Activated CD8-positive, alpha-beta memory T cell treated with anti-CD3 and anti-CD28 coated beads, Interleukin-2, amount 50 U/mL, for 24 hours (primary cell): Measurements from ENCODE around the gene LRRC59.

ENCODE experiments used
- DNase-seq: peaks from one replicate; pipeline ENCODE4 v3.0.0-alpha.2; 2020; ENCODE audit errors: extremely low read depth

LRRC59 gene

DNA sequence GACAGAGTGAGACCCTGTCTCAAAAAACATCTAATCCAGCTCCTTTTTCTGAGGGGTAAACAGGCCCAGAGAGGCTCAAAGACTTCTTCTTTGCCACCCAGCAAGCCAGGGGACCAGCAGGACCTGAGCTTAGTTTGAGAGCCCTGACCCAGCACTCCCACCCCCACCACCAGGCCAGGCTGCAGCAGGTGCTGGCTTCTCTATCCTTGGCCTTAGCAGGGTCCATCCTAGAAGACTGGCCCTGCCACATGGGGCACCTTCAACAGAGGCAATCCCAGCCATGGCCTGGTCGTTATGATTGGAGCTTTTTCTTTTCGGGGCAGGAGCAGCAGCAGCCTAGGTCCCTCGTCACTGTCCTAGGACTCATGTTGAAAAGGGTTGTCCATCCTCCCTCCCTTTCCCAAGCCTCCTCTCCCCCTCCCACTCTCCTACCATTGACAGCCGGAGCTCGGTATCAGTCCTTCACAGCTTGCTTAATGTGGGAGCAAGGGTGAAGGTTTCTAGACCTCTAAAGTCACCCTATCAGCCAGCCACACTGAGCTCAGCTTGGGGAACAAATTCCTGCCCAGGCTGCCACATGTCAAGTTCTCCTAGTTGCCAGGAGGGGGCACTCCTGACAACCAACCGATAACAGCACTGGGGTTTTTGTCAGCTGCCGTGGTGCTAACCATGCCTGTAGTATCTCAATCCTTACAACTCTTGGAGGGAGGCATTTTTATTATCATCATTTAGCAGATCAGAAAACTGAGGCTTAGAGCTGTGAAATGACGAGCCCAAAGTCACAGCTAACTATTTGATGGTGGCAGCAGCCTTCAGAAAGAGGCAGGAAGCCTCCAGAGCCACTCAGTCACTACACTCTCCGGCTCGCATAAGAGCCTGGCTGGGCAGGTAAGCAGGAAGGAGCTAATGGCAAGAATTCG, 35.5 kb downstream of the LRRC59 start:
- no peak for DNase-seq

DNA sequence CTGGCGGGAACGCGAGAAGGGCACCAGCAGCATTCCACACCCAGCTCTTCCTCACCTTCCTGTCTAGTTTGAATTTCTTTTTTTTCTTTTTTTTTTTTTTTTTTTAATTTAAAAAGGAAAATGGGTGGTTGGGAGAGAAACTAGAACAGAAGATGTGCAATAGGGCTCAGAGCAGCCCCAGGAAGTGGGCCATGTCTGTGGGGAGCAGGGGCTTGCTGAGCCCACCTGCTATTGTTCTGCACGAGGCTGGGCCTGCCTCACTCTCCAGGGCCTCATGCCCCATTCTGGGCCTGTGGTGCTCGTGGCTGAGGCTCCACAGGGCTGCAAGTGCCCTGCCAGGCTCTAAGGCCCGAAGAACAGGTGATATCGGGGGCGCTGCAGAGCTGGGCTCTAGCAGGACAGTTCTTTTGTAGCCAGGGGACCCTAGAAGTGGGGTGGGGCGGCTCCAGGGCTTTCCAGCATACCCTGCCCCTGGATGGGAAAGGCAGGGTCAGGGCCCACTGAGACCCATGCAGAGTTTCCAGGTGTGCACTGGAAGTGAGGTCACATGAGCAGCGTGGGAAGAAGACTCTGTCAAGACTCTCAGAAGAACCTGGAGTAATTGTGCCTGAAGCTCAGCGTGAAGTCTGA, 36.7 kb downstream of the LRRC59 start:
- DNase-seq, result no peak

DNA sequence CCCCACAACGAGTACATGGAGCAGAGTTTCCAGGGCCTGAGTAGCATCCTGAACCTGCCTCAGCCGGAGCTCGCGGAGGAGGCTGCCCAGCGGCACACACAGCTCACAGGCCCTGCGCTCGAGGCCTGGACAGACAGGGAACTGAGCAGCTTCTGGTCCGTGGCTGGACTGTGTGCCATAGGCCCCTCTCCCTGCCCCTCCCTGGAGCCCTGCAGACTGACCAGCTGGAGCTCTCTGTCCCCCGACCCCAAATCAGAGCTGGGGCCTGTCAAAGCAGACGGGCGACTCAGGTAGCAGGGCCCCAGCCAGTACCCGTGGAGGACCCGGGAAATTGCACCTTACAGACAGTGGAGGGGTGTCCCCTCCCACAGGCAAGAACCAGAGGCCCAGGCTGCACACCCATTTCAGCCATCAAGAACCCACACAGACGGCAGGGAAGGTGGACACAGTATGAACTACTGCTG, 37.3 kb downstream of the LRRC59 start:
- DNase-seq, result no peak

DNA sequence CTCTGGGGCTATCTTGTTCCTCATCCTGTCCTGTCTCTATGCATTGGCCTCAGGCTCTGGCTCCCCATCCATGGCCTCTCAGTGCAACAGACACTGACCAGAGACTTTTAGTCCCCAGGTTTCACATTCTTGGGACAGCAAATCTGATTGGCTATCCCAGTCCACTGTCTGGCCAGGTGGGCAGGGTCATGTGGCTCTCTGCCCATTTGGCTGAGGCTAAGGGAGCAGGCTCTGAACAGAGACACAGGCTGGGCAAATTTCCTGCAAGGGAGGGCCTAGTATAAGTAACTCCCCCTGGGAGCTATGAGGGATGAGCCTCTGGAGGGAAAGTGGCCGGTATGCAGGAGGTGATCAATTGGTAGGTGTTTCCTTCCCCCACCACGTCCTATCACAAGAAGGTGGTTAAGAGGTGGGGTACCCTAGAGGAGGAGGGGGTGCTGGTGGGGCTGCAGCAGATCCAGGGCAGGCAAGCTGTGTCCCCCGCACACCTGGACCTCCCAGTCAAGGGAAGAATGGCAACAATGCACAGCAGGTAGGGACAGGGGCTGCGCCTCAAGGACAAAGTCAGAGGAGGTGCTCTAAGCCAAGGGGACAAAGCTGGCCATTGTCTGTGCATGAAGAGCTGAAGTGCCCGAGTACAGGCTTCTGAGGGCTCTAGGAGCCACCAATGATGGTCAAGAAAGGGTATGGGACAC, 38.2 kb downstream of the LRRC59 start:
- DNase-seq, result no peak

GRCh38 chr17:50358177-50358576, 39.1 kb downstream of the LRRC59 start:
- DNase-seq, result no peak

DNA sequence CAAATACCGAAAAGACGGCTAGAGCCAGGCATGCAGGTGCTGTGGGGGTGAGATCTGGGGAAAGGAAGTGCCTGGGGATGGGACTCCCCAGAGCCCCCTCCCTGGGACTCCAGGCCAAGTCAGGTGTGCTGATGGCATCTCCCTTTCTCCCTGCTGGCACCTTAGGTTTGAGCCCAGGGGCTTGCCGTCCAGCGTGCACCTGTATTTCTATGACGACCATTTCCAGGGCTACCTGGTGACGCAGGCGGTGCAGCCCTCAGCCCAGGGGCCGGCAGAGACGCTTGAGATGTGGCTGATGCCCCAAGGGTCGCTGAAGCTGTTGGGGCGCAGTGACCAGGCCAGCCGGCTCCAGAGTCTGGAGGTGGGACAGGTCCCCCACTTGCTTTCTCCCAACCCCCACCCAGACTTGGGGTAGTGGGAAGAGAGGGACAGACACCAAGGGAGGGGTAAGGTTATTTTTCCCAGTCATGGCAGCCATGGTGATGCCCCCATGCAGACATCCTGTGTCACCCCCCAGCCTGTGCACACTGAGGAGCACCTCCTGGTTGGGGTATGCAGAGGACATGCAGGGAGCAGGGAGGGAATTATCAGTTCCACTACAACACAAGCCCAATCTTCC, 40.3 kb downstream of the LRRC59 start:
- DNase-seq, result no peak

DNA sequence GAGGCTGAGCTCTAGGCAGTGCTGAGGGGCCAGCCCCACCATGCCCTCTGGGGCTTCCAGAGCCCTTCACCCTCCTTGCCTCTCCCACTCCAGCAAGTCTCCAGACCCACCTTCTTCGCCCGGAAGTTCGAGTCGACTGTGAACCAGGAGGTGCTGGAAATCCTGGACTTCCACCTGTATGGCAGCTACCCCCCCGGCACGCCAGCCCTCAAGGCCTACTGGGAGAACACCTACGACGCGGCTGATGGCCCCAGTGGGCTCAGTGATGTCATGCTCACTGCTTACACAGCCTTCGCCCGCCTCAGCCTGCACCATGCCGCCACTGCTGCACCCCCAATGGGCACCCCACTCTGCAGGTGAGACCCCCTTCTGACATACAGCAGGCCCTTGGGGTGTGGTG, 40.9 kb downstream of the LRRC59 start:
- DNase-seq, result no peak

GRCh38 chr17:50355701-50356341, 41.5 kb downstream of the LRRC59 start:
- no peak for DNase-seq

- no peak for DNase-seq
Observed at GRCh38 chr17:50355336-50355700, 42.0 kb downstream of the LRRC59 start.

DNA sequence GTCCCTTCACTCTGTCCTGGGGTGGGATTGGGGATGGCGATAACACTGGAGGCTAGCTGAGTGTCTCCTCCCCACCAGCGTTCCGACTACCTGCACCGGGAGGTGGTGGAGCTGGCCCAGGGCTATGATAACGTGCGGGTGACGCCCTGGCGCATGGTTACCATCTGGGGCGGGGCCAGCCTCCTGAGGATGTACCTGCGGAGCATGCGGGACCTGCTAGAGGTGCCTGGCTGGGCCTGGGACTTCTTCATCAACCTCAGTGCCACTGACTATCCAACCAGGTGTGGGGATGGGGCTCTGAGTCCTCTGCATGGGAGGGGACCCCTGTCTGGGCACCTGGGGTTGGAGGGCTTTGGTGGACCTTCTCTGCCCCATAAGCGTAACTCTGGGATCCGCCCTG, 42.5 kb downstream of the LRRC59 start:
- DNase-seq, result no peak

GRCh38 chr17:50354198-50354597, 43.1 kb downstream of the LRRC59 start:
- DNase-seq, result no peak

DNA sequence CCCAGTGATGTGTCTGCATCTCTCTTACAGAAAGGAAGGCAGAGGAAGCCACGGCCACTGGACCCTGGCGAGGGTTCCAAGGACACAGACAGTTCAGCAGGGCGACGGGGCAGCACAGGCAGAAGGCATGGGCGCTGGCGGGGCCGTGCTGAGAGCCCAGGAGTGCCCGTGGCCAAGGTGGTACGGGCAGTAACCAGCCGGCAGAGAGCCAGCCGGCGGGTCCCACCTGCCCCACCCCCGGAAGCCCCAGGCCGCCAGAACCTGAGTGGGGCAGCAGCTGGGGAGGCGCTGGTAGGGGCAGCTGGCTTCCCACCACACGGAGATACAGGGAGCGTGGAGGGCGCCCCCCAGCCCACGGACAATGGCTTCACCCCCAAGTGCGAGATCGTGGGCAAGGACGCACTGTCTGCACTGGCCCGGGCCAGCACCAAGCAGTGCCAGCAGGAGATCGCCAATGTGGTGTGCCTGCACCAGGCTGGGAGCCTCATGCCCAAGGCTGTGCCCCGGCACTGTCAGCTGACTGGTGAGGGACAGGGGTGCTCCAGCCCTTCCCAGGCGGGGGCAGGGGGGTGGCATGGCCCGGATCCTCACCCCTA, 43.6 kb downstream of the LRRC59 start:
- no peak for DNase-seq

DNA sequence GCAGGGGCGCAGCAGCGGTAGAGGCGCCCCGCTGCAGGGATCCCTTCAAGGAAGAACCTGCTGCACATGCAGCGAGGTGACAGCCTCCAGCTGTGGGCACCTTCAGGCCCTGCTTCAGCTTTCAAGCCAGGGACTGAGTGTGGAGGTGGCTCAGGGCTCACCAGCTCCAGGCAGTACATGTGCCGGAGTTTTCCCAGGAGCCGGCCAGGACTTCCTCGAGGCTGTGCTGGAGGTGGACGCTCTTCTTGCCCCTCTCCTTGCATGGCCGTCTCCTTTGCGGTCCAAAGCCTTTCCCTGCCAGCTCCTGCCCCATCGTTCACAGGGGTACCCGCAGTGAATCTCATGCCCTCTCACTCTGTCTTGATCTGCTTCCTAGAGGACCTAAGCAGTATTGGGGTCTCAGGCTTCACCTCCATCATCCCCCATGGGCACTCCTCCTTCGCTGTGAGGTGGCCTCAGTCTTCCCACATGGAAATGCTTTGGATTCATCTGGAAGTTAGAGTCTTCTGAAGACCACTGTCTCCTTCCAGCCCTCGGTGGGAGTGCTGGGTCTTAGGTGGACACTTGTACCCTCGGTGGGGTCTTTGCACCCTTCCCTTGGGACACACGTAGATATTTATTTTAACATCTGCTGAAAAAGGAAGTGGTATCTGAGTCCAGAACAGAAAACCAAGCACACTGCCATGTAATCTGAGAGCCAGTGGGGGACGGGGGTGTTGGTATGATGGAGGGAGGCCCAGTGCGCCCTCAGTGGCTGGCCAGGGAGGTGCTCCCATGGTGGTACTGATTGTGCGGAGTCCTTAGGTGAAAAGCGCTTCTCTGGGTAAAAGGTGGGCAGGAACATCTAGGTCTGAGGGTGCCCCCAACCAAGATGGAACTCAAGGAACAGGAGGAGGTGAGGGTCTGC, 44.4 kb downstream of the LRRC59 start:
- no peak for DNase-seq

DNA sequence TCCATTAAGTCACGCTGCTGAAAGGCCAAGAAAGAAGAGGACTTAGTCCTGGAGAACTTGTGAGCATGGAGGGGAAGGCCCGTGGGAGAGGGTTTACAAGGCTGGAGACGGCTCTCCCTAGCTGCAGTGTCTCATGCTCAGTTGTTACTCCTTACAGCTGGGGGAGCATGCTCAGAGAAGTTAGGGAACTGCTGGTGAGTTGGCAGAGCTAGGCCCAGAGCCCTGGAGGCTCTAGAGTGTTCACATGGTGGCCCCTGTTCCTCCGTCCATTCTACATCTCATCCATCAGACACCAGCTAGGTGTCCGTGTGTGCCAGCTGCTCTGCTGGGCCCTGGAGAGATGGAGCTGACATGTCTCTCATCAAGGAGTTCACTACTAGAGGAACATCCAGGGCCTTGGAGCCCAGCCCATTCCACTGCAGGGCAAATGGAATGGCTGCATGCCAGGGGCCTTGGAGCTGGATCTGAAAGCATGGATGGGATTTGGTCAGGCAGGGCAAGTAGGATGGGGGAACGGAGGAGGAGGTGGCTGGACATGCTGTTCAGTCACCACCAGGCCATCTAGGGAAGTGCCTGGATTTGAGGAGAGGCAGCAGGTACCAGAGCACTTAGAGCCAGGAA, 45.1 kb downstream of the LRRC59 start:
- DNase-seq, result no peak

DNA sequence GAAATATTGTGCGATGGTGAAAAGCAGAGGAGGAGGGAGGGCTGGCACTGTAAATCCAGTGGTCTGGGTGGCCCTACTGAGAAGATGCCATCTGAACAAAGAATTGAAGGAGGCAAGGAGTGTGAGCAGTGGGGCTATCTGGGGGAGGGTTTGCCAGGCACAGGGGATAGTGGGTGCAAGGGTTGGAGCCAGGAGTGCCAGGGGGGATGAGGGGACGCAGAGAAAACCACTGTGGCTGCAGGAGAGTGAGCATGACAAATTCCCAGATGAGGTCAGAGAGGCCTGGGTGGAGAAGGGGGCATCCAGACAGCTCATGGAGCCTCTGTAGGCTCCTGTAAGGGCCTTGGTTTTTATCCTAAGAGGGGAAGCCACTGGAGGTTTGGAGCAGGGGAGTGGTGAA, 46.6 kb downstream of the LRRC59 start:
- no peak for DNase-seq

DNA sequence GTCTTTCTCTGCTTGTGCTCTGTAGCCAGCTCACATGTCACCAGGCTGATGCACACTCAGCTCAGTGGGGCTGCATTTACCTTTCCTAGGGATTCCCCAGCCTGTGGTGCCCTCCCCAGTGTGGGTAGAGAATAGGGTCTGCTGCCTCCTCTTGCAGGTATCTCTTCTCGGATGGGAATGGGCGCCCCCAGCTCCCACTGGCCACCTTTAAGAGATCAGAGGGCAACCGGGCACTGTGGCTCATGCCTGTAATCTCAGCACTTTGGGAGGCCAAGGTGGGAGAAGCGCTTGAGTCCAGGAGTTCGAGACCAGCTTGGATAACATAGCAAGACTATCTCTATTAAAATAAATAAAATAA, 48.1 kb downstream of the LRRC59 start:
- no peak for DNase-seq

- no peak for DNase-seq
Observed at GRCh38 chr17:50348522-50349242, 48.6 kb downstream of the LRRC59 start.

GRCh38 chr17:50347894-50348291, 49.4 kb downstream of the LRRC59 start:
- no peak for DNase-seq
